AG09309 (cell line): ENCODE measurements around the gene USP5.

Experiments used
- DNase-seq: peaks from one replicate; pipeline ENCODE4 v3.0.0-alpha.2; 2010; ENCODE audit warnings: low read depth
- H3K4me3 ChIP-seq: 2 replicates; pipeline ENCODE4 v1.5.1; 2011; ENCODE audit warnings: mild to moderate bottlenecking, low read depth, low read length, moderate library complexity; ENCODE audit not compliant: control insufficient read depth
- TF ChIP-seq, protein P1 (sequence below): IDR thresholded peaks from 2 replicates; pipeline ENCODE4 v1.5.1; 2011; ENCODE audit warnings: mild to moderate bottlenecking, low read depth, low read length, inconsistent platforms; ENCODE audit not compliant: insufficient read depth, control insufficient read depth; ENCODE audit errors: missing control alignments

USP5 gene

DNA sequence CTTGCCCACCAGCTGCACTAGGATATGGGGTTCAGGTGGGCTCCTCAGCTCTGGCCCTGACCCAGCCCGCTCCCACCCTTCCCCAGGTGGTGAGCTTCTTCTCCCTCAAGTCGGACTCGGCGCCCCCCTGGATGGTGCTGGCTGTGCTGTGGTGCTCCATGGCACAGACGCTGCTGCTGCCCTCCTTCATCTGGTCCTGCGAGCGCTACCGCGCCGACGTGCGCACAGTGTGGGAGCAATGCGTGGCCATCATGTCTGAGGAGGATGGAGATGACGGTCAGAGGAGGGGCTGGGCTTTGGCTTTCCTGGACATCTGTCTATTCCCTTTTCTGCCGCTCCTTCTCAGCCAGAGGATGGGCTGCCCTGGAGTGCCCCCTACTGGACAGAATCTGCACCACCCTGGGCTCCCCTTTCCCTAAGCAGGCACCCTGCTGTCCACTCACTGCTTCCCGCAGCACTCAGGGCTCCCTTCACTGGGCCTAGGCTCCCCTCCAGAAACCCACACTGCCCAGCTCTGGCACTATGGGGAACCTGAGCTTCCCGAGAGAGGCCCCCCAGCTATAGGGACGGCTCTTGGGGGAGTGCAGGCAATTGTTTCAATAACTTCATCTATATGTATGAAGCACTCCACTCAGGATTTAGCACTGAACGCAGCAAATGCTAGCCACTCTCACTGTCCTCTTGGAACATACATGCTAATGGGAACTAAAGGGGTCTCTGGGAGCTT is 26.4 kb upstream of the USP5 start:
- TF ChIP-seq, protein P1, sequence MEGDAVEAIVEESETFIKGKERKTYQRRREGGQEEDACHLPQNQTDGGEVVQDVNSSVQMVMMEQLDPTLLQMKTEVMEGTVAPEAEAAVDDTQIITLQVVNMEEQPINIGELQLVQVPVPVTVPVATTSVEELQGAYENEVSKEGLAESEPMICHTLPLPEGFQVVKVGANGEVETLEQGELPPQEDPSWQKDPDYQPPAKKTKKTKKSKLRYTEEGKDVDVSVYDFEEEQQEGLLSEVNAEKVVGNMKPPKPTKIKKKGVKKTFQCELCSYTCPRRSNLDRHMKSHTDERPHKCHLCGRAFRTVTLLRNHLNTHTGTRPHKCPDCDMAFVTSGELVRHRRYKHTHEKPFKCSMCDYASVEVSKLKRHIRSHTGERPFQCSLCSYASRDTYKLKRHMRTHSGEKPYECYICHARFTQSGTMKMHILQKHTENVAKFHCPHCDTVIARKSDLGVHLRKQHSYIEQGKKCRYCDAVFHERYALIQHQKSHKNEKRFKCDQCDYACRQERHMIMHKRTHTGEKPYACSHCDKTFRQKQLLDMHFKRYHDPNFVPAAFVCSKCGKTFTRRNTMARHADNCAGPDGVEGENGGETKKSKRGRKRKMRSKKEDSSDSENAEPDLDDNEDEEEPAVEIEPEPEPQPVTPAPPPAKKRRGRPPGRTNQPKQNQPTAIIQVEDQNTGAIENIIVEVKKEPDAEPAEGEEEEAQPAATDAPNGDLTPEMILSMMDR, result peak; percentile 97
- peak overlapping the region; percentile 34 for H3K4me3 ChIP-seq
- DNase-seq, result peak; percentile 39

DNA sequence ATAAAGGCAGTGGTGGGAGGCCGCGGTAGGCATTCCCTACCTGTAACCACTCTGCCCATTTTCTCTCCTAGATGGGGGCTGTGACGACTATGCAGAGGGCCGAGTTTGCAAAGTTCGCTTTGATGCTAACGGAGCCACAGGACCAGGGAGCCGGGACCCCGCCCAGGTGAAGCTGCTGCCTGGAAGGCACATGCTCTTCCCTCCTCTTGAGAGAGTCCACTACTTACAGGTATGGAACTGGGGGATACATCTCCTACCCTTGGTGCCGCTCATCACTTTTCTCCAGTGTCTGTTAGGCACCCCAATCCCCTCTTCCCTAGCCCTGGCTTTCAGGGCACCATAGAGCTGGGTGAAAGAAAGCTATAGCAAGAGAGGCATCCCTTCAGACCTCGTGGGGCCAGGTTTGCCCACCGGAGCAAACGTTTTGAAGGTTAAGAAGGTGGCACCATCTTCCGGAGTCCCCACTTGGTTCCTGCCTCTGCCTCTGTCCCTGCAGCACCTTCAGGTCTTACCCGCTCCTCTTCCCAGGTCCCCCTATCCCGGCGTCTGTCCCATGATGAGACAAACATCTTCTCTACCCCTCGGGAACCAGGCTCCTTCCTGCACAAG is 25.7 kb upstream of the USP5 start:
- DNase-seq, result no peak

DNA sequence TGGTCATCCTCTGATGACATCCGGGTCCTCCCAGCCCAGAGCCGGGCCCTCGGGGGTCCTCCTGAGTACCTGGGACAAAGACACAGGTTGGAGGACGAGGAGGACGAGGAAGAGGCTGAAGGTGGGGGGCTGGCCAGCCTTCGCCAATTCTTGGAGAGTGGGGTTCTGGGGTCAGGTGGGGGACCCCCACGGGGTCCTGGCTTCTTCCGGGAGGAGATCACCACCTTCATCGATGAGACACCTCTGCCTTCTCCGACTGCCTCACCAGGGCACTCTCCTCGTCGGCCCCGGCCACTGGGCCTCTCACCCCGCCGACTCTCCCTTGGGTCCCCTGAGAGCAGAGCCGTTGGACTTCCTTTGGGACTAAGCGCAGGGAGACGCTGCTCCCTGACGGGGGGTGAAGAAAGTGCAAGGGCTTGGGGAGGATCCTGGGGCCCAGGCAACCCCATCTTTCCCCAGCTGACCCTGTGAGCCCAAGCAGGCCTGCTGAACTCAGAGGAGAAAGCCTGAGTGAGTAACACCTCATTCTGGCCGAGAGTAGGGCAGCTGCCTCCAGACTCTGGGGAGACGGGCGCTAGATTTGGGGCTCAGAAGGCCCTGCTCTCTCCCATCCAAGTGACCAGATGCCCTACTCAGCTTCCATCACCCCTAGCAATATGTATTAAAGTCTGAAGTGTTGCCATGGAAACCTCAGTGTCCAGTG is 25.1 kb upstream of the USP5 start:
- TF ChIP-seq, protein P1, result no peak
- no peak for DNase-seq

More for the DNA sequence above, 25.7 kb upstream of the USP5 start:
- no peak overlapping the region for H3K4me3 ChIP-seq
- TF ChIP-seq, protein P1, result no peak

DNA sequence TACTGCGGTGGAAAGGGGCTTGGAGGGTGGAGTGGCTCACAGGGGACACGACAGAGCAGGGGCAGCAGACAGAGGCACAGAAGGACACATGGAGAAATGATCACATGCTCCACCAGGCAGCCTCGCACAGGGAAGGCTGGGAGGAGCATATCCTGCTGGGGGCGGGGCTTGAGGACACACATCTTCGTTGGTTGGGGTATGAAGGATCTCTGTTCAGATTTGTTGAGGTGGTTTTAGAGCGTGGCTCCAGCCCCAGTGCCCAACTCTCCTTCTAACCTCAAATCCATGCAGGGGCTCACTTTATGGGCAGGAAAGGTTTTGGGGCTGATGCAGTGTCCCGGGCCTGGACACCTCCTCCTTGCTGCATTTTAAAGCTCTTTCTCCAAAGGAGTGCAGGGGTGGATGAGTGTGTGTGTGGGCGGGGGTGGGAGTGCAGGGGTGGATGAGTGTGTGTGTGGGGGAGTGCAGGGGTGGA is 24.5 kb upstream of the USP5 start:
- H3K4me3 ChIP-seq, result peak overlapping the region; percentile 29
- TF ChIP-seq, protein P1, result no peak
- no peak for DNase-seq

More for the DNA sequence above, 25.1 kb upstream of the USP5 start:
- peak overlapping the region; percentile 29 for H3K4me3 ChIP-seq

DNA sequence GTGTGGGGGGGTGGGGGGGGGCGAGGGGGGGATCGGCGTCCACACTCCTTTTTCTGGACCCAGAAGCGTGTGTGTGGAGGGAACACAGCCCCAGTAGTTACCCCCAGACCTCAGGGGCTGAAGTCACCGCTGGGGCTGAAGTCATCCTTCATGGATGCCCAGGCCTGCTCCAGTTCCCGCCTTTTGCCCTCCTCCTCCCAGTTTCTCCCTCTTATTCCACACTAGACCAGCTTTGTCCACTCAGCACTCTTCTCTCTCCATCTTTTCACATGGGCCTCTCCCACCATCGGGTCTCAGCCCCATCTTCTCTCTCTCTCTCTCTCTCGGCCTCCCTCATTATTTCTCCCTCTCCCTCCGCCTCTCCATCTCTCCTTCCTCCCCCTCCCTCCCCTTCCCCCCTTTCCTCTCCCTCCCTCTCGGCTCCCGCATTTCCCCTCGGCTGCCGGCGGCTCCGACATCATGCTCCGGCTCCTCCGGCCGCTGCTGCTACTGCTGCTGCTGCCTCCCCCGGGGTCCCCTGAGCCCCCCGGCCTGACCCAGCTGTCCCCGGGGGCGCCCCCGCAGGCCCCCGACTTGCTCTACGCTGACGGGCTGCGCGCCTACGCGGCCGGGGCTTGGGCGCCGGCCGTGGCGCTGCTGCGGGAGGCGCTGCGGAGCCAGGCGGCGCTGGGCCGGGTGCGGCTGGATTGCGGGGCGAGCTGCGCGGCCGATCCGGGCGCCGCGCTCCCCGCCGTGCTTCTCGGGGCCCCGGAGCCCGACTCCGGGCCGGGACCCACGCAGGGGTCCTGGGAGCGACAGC is 23.8 kb upstream of the USP5 start, which contains the start of gene P3H3:
Gene P3H3 (plus strand): TSS at position 426 of the 799 bp plus-strand sequence. CDS start 34 bp downstream, at position 460.
- TF ChIP-seq, protein P1, result no peak
- no peak for DNase-seq
- H3K4me3 ChIP-seq, result peak within 1 kb of the TSS; percentile 53

DNA sequence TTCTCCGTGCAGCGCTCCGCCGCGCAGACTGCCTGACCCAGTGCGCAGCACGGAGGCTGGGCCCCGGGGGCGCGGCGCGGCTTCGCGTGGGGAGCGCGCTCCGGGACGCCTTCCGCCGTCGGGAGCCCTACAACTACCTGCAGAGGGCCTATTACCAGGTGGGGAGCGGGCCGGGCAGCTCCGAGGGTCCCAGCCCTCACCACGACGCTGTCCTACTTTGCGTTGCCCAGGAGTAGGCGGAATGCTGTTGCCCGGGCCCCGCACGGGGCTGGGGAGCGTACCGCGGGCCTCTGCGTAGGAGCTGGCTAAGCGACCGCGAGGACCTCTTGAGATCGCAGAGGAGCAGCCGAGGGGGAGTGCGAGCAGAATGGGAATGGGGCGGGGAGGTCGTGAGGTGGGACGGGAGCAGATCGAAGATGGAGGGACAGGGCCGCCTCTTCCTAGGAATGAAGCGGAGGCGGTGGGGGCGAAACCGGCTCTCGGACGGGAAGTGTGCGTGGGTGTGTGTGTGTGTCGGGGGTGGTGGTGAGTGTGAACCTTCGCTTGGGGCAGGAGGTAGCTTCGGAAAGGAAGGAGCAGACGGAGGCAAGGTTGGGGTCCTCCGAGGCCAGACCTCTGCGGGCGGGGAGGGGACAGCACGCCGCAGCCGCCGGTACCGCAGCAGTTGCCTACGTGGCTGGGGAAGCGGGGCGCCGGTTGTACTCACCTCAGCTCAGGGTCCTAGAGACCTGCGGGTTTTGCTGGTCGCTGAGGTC is 23.0 kb upstream of the USP5 start:
- H3K4me3 ChIP-seq, result peak overlapping the region; percentile 53
- TF ChIP-seq, protein P1, result no peak
- no peak for DNase-seq
